Fibroblast of pulmonary artery (primary cell): ENCODE data around the gene CCDC177.
A peak's percentile ranks its signal among the peaks of the same experiment; 100 is the strongest.

Experiments
- DNase-seq: peaks from one replicate; pipeline ENCODE4 v3.0.0-alpha.2; 2010; ENCODE audit warnings: low read depth
- H3K4me3 ChIP-seq: replicated peaks from 2 replicates; pipeline ENCODE4 v1.5.1; 2011; ENCODE audit warnings: low read depth, mild to moderate bottlenecking, control low read depth, low read length, moderate library complexity
- CTCF ChIP-seq: IDR thresholded peaks from 2 replicates; pipeline ENCODE4 v1.5.1; 2011; ENCODE audit warnings: mild to moderate bottlenecking, control low read depth, low read length, inconsistent platforms; ENCODE audit errors: missing control alignments

CCDC177 gene

GRCh38 chr14:69595336-69595735 lies 20.7 kb upstream of the CCDC177 start:
- no peak overlapping the region for H3K4me3 ChIP-seq
- DNase-seq = no peak
- no peak for TF ChIP-seq CTCF

GRCh38 chr14:69594846-69595245 lies 20.2 kb upstream of the CCDC177 start:
- DNase-seq = no peak
- no peak overlapping the region for H3K4me3 ChIP-seq
- TF ChIP-seq CTCF = no peak

- peak; percentile 73 for DNase-seq
- peak overlapping the region; percentile 6 for H3K4me3 ChIP-seq
- TF ChIP-seq CTCF = no peak
These were observed 18.5 kb upstream of the CCDC177 start for GRCh38 chr14:69593018-69593677.

- DNase-seq = no peak
- TF ChIP-seq CTCF = no peak
- no peak overlapping the region for H3K4me3 ChIP-seq
These were observed 16.6 kb upstream of the CCDC177 start for GRCh38 chr14:69591317-69591716.

- DNase-seq = no peak
- no peak for TF ChIP-seq CTCF
- no peak overlapping the region for H3K4me3 ChIP-seq
These were observed 12.7 kb upstream of the CCDC177 start for GRCh38 chr14:69587389-69587788.

GRCh38 chr14:69586404-69586803 lies 11.7 kb upstream of the CCDC177 start:
- no peak for DNase-seq
- TF ChIP-seq CTCF = no peak
- no peak overlapping the region for H3K4me3 ChIP-seq

GRCh38 chr14:69584389-69584788 lies 9.7 kb upstream of the CCDC177 start:
- no peak for TF ChIP-seq CTCF
- H3K4me3 ChIP-seq = no peak overlapping the region
- no peak for DNase-seq
